ENCODE results near the gene CHFR. TPM values are rescaled to one million over a fixed set of nuclear protein-coding genes. Genes with fewer than 3 reads are reported as not detected.

The CHFR gene
- total and polyA plus RNA-seq, 2 of the 4 experiments (the other 2 are of a cell fraction), result 13.4 to 35.3 TPM

- Histone ChIP-seq H3K4me2 (ENCODE audit: low read depth, low read length) (no peak overlapping the region), H3K9ac (ENCODE audit: low read depth, low read length) (no peak overlapping the region), H3K4me3 (ENCODE audit: insufficient read depth, low read depth, low read length) (no peak overlapping the region), H2AK9ac (replicated peaks; ENCODE audit: low read depth, low read length, poor library complexity) (no peak overlapping the region), H2BK120ac (ENCODE audit: low read depth, low read length) (no peak overlapping the region), H2BK20ac (ENCODE audit: low read depth, low read length) (no peak overlapping the region), H4K5ac (ENCODE audit: low read depth, low read length) (no peak overlapping the region), H3K56ac (ENCODE audit: extremely low read depth, insufficient read depth, low read length) (no peak overlapping the region), H3K9me1 (ENCODE audit: insufficient read depth, low read length) (peaks cover 7% of the 10 kb centered on the region), H2BK15ac (ENCODE audit: low read depth, low read length) (no peak overlapping the region), H3K4me1 (ENCODE audit: control insufficient read depth, insufficient read depth, low read length) (no peaks in the 10 kb centered on the region), H3K9me3 (ENCODE audit: control insufficient read depth, insufficient read depth, low read length) (no peaks in the 10 kb centered on the region), H2BK5ac (ENCODE audit: low read depth, low read length, poor library complexity, severe bottlenecking) (no peak overlapping the region), H3K4ac (ENCODE audit: low read depth, low read length) (no peak overlapping the region), H4K91ac (ENCODE audit: insufficient read depth, low read depth, low read length) (no peak overlapping the region), H2AFZ (replicated peaks; ENCODE audit: low read length, poor library complexity) (no peak overlapping the region), H3K14ac (replicated peaks; ENCODE audit: low read depth, low read length) (no peak overlapping the region), H3K27ac (ENCODE audit: insufficient read depth, low read length) (no peak overlapping the region), H3K27me3 (ENCODE audit: control insufficient read depth, insufficient read depth, low read length) (no peaks in the 10 kb centered on the region), H3K23ac (ENCODE audit: low read depth, low read length) (no peak overlapping the region), H3K79me1 (ENCODE audit: low read depth in 1 of 2, low read length in 2 of 2) (peaks cover 28 to 76% of the 10 kb centered on the region in 2 experiments), H4K20me1 (ENCODE audit: insufficient read depth, low read length) (peaks cover 76% of the 10 kb centered on the region), H2AK5ac (ENCODE audit: low read depth, low read length) (no peak overlapping the region), H4K8ac (ENCODE audit: low read depth in 2 of 2, low read length in 2 of 2) (no peak overlapping the region), H3K36me3 (ENCODE audit: control insufficient read depth, insufficient read depth, low read length) (peaks cover 84% of the 10 kb centered on the region), H3K18ac (ENCODE audit: low read depth, low read length) (no peak overlapping the region)
- in situ Hi-C loops (cut with MboI; ENCODE audit: low sequenced_read_pairs), result no loop called here
- ATAC-seq (ENCODE audit: low read depth) (no peak), DNase-seq (no peak)
- TF ChIP-seq MXI1 (IDR thresholded peaks at IDR 0.05; ENCODE audit: borderline replicate concordance, low read depth, low read length) (no peak), MAFK (IDR thresholded peaks at IDR 0.05; ENCODE audit: low read depth, low read length) (no peak), ELK1 (IDR thresholded peaks at IDR 0.05; ENCODE audit: borderline replicate concordance, low read depth, low read length) (no peak), POLR2A (IDR thresholded peaks at IDR 0.05; ENCODE audit: low read depth, low read length) (no peak), SMC3 (IDR thresholded peaks at IDR 0.05; ENCODE audit: low read depth, low read length) (no peak), RCOR1 (IDR thresholded peaks at IDR 0.05; ENCODE audit: insufficient replicate concordance, low read length) (no peak), CTCF (conservative IDR thresholded peaks at IDR 0.05; ENCODE audit: low read depth, low read length) (no peak), FOS (IDR thresholded peaks at IDR 0.05; ENCODE audit: low read depth, low read length) (no peak), BHLHE40 (IDR thresholded peaks at IDR 0.05; ENCODE audit: low read depth, low read length) (no peak), RFX5 (IDR thresholded peaks at IDR 0.05; ENCODE audit: low read depth, low read length) (no peak), NFE2L2 (IDR thresholded peaks at IDR 0.05; ENCODE audit: low read depth, low read length) (no peak), RAD21 (IDR thresholded peaks at IDR 0.05; ENCODE audit: low read length) (no peak), CEBPB (IDR thresholded peaks at IDR 0.05; ENCODE audit: low read depth, low read length) (no peak), CHD1 (IDR thresholded peaks at IDR 0.05; ENCODE audit: low read depth, low read length) (no peak), USF2 (IDR thresholded peaks at IDR 0.05; ENCODE audit: low read depth, low read length) (no peak)
- intact Hi-C loops (cut with micrococcal nuclease), result no loop called here
- 90% methylated on average over 5 of the region's 14 CpGs; no CpG with 5 or more reads in 1 of the 2 experiments for WGBS, 2 experiments (ENCODE audit: extremely low coverage in 2 of 2, insufficient read length in 1 of 2)
- POLR2A ChIA-PET (ENCODE audit: unreplicated experiment), result no interaction called here
- CTCF ChIA-PET, result no interaction called here
- dilution Hi-C loops (cut with HindIII; ENCODE audit: low sequenced_read_pairs, unreplicated experiment), result no loop called here
- BruUV-seq (replicated peaks), result no TSS peak
Observed at GRCh38 chr12:132803125-132803524, 84.3 kb downstream of the CHFR start.
